Adrenal gland (tissue), 5 donors: Measurements from ENCODE around the gene DIS3L.
"Not testable (repeated sequence)": the region's sequence is repeated elsewhere in the genome, so short reads cannot be mapped to it uniquely, and the experiment has no call there.

ENCODE experiments used
- POLR2A ChIP-seq, 2 donors: fragments of 450-650 bp; IDR thresholded peaks; one replicate each; pipeline ENCODE4 v1.6.1; 2017; ENCODE audit warnings: antibody characterized with exemption in 2 of 2, mild to moderate bottlenecking in 2 of 2, moderate library complexity in 1 of 2
- TF ChIP-seq, protein P1 (sequence below), 6 experiments: fragments of 450-650 bp in 4 of 6; fragments of 200-600 bp in 2 of 6; sonication (generic) in 1 of 6; IDR thresholded peaks; 1 replicate in 5 of 6; 2 replicates in 1 of 6; pipeline versions ENCODE4 v1.5.1 to v1.8.0; 2016 to 2021; ENCODE audit warnings: antibody characterized with exemption in 6 of 6, mild to moderate bottlenecking in 2 of 6, moderate library complexity in 1 of 6
- donor health status: DM: no; HTN: no; CAD: no.

GRCh38 chr15:66381376-66381775 is 88.0 kb downstream of the DIS3L start:
- TF ChIP-seq, protein P1, sequence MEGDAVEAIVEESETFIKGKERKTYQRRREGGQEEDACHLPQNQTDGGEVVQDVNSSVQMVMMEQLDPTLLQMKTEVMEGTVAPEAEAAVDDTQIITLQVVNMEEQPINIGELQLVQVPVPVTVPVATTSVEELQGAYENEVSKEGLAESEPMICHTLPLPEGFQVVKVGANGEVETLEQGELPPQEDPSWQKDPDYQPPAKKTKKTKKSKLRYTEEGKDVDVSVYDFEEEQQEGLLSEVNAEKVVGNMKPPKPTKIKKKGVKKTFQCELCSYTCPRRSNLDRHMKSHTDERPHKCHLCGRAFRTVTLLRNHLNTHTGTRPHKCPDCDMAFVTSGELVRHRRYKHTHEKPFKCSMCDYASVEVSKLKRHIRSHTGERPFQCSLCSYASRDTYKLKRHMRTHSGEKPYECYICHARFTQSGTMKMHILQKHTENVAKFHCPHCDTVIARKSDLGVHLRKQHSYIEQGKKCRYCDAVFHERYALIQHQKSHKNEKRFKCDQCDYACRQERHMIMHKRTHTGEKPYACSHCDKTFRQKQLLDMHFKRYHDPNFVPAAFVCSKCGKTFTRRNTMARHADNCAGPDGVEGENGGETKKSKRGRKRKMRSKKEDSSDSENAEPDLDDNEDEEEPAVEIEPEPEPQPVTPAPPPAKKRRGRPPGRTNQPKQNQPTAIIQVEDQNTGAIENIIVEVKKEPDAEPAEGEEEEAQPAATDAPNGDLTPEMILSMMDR (IDR thresholded peaks at IDR 0.05) = not testable (repeated sequence)
- not testable (repeated sequence) for TF ChIP-seq POLR2A (IDR thresholded peaks at IDR 0.05)
